LoVo (cell line): Measurements from ENCODE around the gene FOXA3.

Source experiments
- DNase-seq: peaks from one replicate; pipeline ENCODE4 v3.0.0-alpha.2; 2016; ENCODE audit warnings: low spot score

Gene FOXA3

GRCh38 chr19:45874620-45874966 is 10.5 kb downstream of the FOXA3 start:
- DNase-seq, result no peak

GRCh38 chr19:45876161-45876410 is 12.0 kb downstream of the FOXA3 start:
- no peak for DNase-seq

- DNase-seq, result no peak
Observed at GRCh38 chr19:45876411-45877197, 12.5 kb downstream of the FOXA3 start.

- peak; percentile 60 for DNase-seq
Observed at GRCh38 chr19:45878043-45878794, 14.1 kb downstream of the FOXA3 start.

- DNase-seq, result no peak
Observed at GRCh38 chr19:45879055-45879454, 14.9 kb downstream of the FOXA3 start.

- DNase-seq, result no peak
Observed at GRCh38 chr19:45879971-45880370, 15.8 kb downstream of the FOXA3 start.

GRCh38 chr19:45881082-45881908 is 17.2 kb downstream of the FOXA3 start:
- DNase-seq, result no peak

GRCh38 chr19:45881909-45882528 is 17.9 kb downstream of the FOXA3 start:
- DNase-seq, result no peak

GRCh38 chr19:45882652-45883585 is 18.8 kb downstream of the FOXA3 start:
- DNase-seq, result peak; percentile 87

GRCh38 chr19:45883586-45883880 is 19.4 kb downstream of the FOXA3 start:
- no peak for DNase-seq

- DNase-seq, result no peak
Observed at GRCh38 chr19:45883881-45884681, 20.0 kb downstream of the FOXA3 start.

GRCh38 chr19:45884682-45885555 is 20.8 kb downstream of the FOXA3 start:
- no peak for DNase-seq

GRCh38 chr19:45885556-45886426 is 21.7 kb downstream of the FOXA3 start, which contains the start of gene IRF2BP1:
Gene IRF2BP1 (minus strand): TSS chr19:45886141. CDS start chr19:45885774, 367 bp downstream.
- peak; percentile 93 for DNase-seq

GRCh38 chr19:45886427-45887199 is 22.5 kb downstream of the FOXA3 start:
- peak; percentile 92 for DNase-seq

GRCh38 chr19:45887200-45887710 is 23.1 kb downstream of the FOXA3 start:
- DNase-seq, result no peak

- DNase-seq, result no peak
Observed at GRCh38 chr19:45889210-45889885, 25.2 kb downstream of the FOXA3 start.

- no peak for DNase-seq
Observed at GRCh38 chr19:45890877-45891276, 26.8 kb downstream of the FOXA3 start.
